Glutamatergic neuron (in vitro differentiated cells): ENCODE results near the gene CTU1. TPM values are rescaled to one million over a fixed set of nuclear protein-coding genes. Genes with fewer than 3 reads are reported as not detected.
"Not testable (repeated sequence)": the region's sequence is repeated elsewhere in the genome, so short reads cannot be mapped to it uniquely, and the experiment has no call there.

ENCODE experiments used
- DNase-seq: peaks from one replicate; pipeline ENCODE4 v3.0.0; 2022
- H3K27ac Mint-ChIP-seq: one replicate; pipeline ENCODE4 v1.8.0; 2020; ENCODE audit warnings: mild to moderate bottlenecking, mixed read lengths, inconsistent platforms; ENCODE audit not compliant: unreplicated experiment
- H3K27me3 Mint-ChIP-seq: one replicate; pipeline ENCODE4 v1.8.0; 2020; ENCODE audit warnings: mild to moderate bottlenecking, moderate library complexity, mixed read lengths, inconsistent platforms; ENCODE audit not compliant: unreplicated experiment
- H3K36me3 Mint-ChIP-seq: one replicate; pipeline ENCODE4 v1.8.0; 2020; ENCODE audit warnings: mild to moderate bottlenecking, mixed read lengths, inconsistent platforms; ENCODE audit not compliant: unreplicated experiment
- H3K4me1 Mint-ChIP-seq: one replicate; pipeline ENCODE4 v1.8.0; 2020; ENCODE audit warnings: mild to moderate bottlenecking, low read depth, mixed read lengths, inconsistent platforms; ENCODE audit not compliant: unreplicated experiment
- H3K4me3 Mint-ChIP-seq: one replicate; pipeline ENCODE4 v1.8.0; 2020; ENCODE audit warnings: mild to moderate bottlenecking, mixed read lengths, inconsistent platforms; ENCODE audit not compliant: unreplicated experiment
- H3K9me3 Mint-ChIP-seq: one replicate; pipeline ENCODE4 v1.8.0; 2020; ENCODE audit warnings: mild to moderate bottlenecking, moderate library complexity, mixed read lengths, inconsistent platforms; ENCODE audit not compliant: unreplicated experiment
- total RNA-seq: library from RNA; stranded (reverse); fragmentation: NEBNext Ultra II Directional; extraction: Animal tissue kit (Norgen Biotek cat#: 25700); gene quantifications from one replicate; pipeline ENCODE4 v1.2.1, GENCODE V29; 2021; ENCODE audit not compliant: unreplicated experiment
- TF ChIP-seq, protein P1 (sequence below): fragments of 200-600 bp; sonication (generic); IDR thresholded peaks from one replicate; pipeline ENCODE4 v1.5.0; 2021; ENCODE audit not compliant: partially characterized antibody, unreplicated experiment

The CTU1 gene
- total RNA-seq, 1 donor from 2014 or later = 8.0 TPM

DNA sequence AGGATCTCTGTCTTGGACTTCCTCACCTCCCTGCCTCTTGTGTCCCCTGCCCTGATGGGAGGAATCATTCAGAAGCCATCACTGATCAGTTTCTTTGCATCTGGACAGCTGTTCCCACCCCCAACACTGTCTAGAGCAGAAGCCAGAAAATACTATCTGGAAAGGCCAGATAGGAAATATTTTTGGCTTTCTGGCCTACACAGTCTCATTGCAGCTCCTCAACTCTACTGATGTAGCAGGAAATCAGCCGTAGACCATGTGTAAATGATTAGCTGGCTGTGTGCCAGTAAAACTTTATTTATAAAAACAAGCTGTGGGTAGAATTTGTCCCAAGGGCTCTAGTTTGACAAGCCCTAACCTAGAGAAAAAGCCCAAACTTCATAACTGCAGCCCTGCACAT lies 39.5 kb upstream of the CTU1 start:
- H3K9me3 Mint-ChIP-seq = peaks cover 2% of the 10 kb centered on the region
- DNase-seq = no peak
- H3K27me3 Mint-ChIP-seq = peaks cover 2% of the 10 kb centered on the region
- no peak overlapping the region for H3K4me3 Mint-ChIP-seq
- no peaks in the 10 kb centered on the region for H3K4me1 Mint-ChIP-seq
- TF ChIP-seq, protein P1, sequence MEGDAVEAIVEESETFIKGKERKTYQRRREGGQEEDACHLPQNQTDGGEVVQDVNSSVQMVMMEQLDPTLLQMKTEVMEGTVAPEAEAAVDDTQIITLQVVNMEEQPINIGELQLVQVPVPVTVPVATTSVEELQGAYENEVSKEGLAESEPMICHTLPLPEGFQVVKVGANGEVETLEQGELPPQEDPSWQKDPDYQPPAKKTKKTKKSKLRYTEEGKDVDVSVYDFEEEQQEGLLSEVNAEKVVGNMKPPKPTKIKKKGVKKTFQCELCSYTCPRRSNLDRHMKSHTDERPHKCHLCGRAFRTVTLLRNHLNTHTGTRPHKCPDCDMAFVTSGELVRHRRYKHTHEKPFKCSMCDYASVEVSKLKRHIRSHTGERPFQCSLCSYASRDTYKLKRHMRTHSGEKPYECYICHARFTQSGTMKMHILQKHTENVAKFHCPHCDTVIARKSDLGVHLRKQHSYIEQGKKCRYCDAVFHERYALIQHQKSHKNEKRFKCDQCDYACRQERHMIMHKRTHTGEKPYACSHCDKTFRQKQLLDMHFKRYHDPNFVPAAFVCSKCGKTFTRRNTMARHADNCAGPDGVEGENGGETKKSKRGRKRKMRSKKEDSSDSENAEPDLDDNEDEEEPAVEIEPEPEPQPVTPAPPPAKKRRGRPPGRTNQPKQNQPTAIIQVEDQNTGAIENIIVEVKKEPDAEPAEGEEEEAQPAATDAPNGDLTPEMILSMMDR = no peak
- H3K36me3 Mint-ChIP-seq = no peaks in the 10 kb centered on the region
- H3K27ac Mint-ChIP-seq = no peak overlapping the region

DNA sequence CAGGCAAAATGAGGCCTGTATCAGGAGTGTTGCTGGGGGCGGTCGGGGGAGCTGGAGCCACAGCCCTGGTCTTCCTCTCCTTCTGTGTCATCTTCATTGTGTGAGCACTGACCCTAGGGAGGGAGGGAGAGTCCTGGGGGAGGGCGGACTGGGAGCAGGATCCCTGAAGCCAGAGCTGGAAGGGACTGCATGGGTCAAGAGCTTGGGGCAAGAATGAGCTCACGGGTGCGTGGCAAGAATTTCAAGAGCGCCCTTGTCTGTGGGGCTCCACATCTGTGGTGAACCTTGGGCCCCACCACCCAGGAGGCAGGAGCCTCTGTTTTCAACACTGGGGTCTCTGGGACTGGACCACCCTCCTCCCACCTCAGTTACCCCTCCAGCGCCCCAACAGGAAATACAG lies 38.5 kb upstream of the CTU1 start:
- peaks cover 2% of the 10 kb centered on the region for H3K27me3 Mint-ChIP-seq
- H3K9me3 Mint-ChIP-seq = peaks cover 2% of the 10 kb centered on the region
- H3K36me3 Mint-ChIP-seq = no peaks in the 10 kb centered on the region
- DNase-seq = no peak
- H3K27ac Mint-ChIP-seq = no peak overlapping the region
- TF ChIP-seq, protein P1 = no peak
- no peak overlapping the region for H3K4me3 Mint-ChIP-seq
- H3K4me1 Mint-ChIP-seq = no peaks in the 10 kb centered on the region

DNA sequence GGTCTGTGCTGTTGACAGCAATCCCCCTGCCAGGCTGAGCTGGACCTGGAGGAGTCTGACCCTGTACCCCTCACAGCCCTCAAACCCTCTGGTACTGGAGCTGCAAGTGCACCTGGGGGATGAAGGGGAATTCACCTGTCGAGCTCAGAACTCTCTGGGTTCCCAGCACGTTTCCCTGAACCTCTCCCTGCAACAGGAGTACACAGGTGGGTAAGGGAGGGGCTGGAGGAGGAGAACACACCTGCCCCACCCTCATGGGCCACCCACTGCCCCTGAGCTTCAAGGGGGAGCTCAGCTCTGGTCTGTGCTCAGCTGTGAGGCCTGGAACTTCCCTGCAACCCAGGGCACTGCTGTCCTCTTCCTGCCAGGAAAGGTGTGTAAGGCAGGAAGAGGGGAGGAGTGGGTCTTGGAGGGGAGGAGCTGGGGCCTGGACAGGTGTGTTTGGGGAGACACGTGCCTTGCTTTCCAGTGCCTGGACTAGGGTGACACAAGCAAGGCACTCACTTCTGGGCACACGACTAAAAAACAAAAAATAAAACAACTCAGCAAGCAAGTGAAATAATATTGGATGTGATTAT lies 37.8 kb upstream of the CTU1 start:
- TF ChIP-seq, protein P1 = no peak
- Mint-ChIP-seq H3K4me3 (no peak overlapping the region), H3K9me3 (peaks cover 2% of the 10 kb centered on the region), H3K27me3 (peaks cover 4% of the 10 kb centered on the region), H3K27ac (no peak overlapping the region), H3K4me1 (peaks cover 3% of the 10 kb centered on the region), H3K36me3 (no peaks in the 10 kb centered on the region)
- no peak for DNase-seq

DNA sequence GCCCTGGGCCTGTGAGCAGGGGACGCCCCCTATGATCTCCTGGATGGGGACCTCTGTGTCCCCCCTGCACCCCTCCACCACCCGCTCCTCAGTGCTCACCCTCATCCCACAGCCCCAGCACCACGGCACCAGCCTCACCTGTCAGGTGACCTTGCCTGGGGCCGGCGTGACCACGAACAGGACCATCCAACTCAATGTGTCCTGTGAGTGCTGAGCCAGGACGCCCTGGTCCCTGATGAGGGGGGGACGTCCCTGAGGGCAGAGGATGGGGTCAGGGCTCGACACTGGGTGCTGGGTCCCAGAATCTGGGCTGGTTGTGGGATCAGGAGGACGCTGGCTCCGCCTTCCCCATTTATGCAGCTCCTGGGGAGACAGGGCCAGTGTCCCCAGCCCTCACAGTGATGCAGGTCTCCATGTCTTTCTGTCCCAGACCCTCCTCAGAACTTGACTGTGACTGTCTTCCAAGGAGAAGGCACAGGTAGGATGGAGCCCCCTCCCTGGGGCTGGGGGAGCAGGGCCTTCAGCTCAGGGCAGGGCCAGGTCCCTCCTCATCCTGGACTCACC lies 36.4 kb upstream of the CTU1 start:
- H3K27ac Mint-ChIP-seq = no peak overlapping the region
- H3K9me3 Mint-ChIP-seq = peaks cover 2% of the 10 kb centered on the region
- peaks cover 3% of the 10 kb centered on the region for H3K4me1 Mint-ChIP-seq
- no peak for DNase-seq
- H3K36me3 Mint-ChIP-seq = no peaks in the 10 kb centered on the region
- peaks cover 4% of the 10 kb centered on the region for H3K27me3 Mint-ChIP-seq
- TF ChIP-seq, protein P1 = no peak
- H3K4me3 Mint-ChIP-seq = no peak overlapping the region

GRCh38 chr19:51143486-51143885 lies 35.3 kb upstream of the CTU1 start:
- TF ChIP-seq, protein P1 = no peak
- Mint-ChIP-seq H3K9me3 (peaks cover 2% of the 10 kb centered on the region), H3K27me3 (peaks cover 4% of the 10 kb centered on the region), H3K36me3 (no peaks in the 10 kb centered on the region), H3K4me1 (peaks cover 7% of the 10 kb centered on the region), H3K27ac (no peak overlapping the region), H3K4me3 (no peak overlapping the region)
- no peak for DNase-seq

- H3K27me3 Mint-ChIP-seq, H3K36me3 Mint-ChIP-seq, DNase-seq, H3K27ac Mint-ChIP-seq, H3K9me3 Mint-ChIP-seq, H3K4me1 Mint-ChIP-seq, H3K4me3 Mint-ChIP-seq: not testable (repeated sequence)
Observed at GRCh38 chr19:51142809-51143475, 34.7 kb upstream of the CTU1 start.
